HG02852 (cell line): Measurements from ENCODE around the gene HLA-A.

Experiments used
- ATAC-seq: cut with Tn5 transposase; IDR thresholded peaks from one replicate; pipeline ENCODE4 v1.9.1; 2021; ENCODE audit warnings: mild to moderate bottlenecking, moderate library complexity; ENCODE audit not compliant: unreplicated experiment

HLA-A gene

DNA sequence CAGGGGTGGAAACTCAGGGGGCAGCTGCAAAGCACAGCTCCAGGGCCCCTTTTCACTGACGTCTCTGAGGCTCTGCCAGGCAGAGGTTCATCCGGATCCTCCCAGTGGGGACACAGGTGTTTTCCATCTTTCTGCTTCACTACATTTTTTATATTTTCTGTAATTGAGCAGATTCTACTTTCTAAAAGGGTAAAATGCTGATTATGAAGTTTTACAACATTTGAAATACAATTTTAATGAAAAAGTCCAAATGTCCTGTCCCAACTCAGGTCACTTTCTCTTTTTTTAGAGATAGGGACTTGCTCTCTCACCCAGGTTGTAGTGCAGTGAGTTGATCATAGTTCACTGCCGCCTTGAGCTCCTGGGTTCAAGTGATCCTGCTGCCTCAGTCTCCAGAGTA is 41.9 kb downstream of the HLA-A start:
- ATAC-seq, result no peak

DNA sequence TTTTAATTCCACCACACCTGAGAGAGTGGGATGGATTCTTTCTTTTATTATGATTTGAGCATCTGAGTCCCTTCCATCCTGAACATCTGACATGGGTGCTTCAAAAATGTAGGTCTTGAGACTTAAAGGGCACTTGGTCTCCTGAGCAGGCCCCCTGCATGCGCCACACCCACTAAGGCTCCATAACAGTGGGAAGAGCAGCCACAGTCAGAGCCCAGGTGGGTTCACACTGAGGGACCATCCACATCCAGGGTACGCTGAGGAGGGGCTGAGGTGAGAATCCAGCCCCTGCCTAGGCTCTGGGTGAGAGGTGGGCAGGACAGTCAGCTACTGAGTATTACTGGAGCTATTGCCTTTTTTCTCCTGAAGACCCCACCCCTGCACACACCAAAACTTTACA is 42.7 kb downstream of the HLA-A start:
- no peak for ATAC-seq

DNA sequence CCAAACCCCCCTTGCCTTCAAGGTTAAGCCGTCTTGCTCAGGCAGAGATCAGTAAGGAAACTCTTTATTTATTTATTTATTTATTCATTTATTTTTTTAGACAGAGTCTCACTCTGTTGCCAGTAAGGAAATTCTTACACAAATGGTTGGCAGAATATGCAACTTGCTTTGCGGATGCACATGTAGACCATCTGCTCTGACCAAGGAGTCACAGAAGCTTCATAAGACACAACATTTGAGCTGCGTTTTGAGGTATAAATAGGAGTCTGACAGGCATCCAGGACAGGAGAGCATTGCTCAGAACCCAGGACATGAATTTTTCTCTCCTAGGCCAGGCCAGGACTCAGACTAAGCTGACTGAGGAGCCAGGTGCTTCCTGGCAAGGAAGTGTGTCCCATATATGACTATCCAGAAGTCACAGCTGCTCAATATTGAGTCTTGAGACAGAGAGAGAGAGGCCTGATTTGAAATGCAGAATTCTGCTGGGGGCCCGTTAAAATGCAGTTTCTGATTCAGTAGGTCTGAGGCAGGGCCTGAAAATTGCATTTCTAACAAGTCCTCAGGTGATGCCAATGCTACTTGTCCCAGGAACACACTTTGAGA is 43.9 kb downstream of the HLA-A start:
- no peak for ATAC-seq

DNA sequence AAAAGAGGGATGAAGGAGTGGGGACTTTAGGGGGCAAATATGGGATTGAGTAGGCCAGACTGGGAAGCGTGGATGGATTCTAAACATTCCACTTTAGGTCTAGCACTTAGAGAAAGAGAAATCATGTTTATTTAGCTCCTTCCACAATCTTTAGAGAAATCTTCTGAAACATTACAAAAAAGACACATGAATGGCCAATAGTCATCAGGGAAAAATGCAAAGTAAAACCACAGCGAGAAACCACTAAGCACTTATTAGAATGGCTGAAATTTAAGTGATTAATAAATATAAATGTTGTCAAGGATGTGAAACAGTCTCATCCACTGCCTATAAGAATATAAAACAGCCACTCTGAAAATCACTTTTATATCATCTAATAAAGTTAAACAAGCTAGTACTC is 46.9 kb downstream of the HLA-A start:
- ATAC-seq, result no peak

DNA sequence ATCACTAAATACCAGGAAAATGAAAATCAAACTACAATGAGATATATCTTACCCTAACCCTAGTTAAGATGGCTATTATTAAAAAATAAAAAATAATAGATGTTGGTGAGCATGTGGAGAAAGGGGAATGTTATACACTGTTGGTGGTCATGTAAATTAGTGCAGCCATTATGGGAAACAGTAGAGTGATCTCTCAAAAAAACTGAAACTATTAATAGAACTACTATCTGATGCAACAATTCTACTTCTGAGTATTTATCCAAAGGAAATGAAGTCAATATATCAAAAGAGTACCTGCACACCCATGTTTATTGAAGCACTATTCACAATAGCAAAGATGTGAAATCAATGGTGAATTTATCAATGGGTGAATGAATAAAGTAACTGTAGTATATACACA is 48.6 kb downstream of the HLA-A start:
- ATAC-seq, result no peak

DNA sequence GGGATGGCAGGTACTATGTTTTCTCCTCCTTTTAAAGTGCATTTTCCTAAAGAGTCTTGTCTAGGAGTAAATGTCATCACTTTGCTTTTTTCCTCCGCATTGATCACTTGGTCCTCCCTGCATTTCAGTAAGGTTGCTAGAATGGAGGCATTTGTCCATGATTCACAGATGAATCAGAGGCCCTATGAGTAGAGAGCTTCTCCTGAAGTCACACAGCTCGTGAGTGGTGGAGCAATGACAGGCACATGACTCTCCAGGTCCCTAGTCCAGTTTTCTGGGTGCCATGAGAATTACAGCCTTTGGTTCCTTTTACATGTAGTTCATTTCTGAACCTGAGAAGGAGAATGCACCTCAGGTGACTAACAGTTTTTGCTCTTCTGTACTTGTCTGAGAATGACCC is 50.5 kb downstream of the HLA-A start:
- no peak for ATAC-seq

DNA sequence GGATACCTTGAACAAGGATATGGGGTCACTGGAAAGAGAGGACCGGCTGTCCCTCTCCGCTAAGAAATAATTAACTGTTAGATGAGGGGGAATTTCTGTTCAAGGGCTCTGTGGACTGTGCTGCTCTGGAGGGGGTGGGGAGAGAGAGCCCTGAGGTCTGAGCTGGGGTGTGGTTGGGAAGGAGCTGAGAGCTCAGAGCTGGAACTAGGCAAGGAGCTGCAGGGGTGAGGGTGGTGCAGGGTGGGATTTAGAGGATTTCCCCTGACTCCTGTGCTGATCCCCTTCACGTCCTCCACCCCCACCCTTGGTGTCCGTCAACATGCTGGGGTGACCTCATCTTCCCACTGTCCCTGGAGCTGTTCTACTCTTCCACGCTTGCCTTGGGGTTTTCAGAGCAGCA is 52.5 kb downstream of the HLA-A start:
- ATAC-seq, result no peak

DNA sequence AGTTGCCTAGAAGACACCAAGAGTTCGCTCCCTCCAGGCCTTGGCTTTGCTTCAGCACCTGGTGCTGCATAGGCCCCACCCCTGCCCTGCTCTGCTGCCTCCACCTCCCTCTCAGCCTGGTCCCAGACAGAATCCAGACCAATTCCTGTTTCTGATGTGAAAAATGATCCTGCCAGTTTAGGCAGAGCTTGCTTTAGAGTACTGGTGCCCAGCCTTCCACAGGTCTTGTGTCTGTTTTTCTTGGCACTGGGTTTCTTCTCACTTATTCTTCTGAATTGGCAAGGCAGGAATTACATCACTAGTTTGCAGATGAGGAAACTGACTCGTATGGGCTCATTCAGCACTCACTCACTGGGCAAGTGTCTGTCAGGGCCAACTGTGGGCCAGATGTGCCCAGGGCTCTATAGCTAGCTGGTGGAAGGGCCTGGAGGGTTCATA is 53.0 kb downstream of the HLA-A start:
- ATAC-seq, result no peak
